Sigmoid colon (tissue), 7 donors: ENCODE measurements around the gene TRPV4. TPM values are rescaled to one million over a fixed set of nuclear protein-coding genes. Genes with fewer than 3 reads are reported as not detected.

Source experiments
- DNase-seq: peaks from one replicate; pipeline ENCODE4 v3.0.0-alpha.2; 2019
- H3K27ac ChIP-seq, 4 donors: fragments of 200-600 bp; sonication (generic); one replicate each; pipeline ENCODE4 v1.5.1; 2016 to 2019; ENCODE audit warnings: mild to moderate bottlenecking in 1 of 4
- H3K27me3 ChIP-seq, 3 donors: fragments of 200-600 bp; sonication (generic); one replicate each; pipeline ENCODE4 v1.5.1; 2019; ENCODE audit warnings: mild to moderate bottlenecking in 1 of 3
- H3K36me3 ChIP-seq, 4 donors: fragments of 200-600 bp; sonication (generic); one replicate each; pipeline ENCODE4 v1.5.1; 2016 to 2019
- H3K4me1 ChIP-seq, 4 donors: fragments of 200-600 bp; sonication (generic); one replicate each; pipeline ENCODE4 v1.5.1; 2017 to 2019
- H3K4me3 ChIP-seq, 4 donors: fragments of 200-600 bp; sonication (generic); one replicate each; pipeline ENCODE4 v1.5.1; 2017 to 2019; ENCODE audit warnings: mild to moderate bottlenecking in 2 of 4, moderate library complexity in 1 of 4
- H3K9me3 ChIP-seq, 4 donors: fragments of 200-600 bp in 3 of 4; sonication (generic) in 3 of 4; one replicate each; pipeline versions ENCODE4 v1.5.1 to v1.6.1; 2013 to 2019
- CTCF ChIP-seq, 4 experiments: fragments of 450-650 bp in 3 of 4; fragments of 200-600 bp in 1 of 4; IDR thresholded peaks; one replicate each; pipeline ENCODE4 v1.5.1; 2016 to 2019; ENCODE audit warnings: antibody characterized with exemption in 4 of 4, mild to moderate bottlenecking in 3 of 4, moderate library complexity in 2 of 4
- EP300 ChIP-seq, 4 donors: sonication (generic); formaldehyde crosslinking; IDR thresholded peaks; one replicate each; pipeline ENCODE4 v1.6.1; 2017; ENCODE audit warnings: antibody characterized with exemption in 4 of 4
- POLR2A ChIP-seq, 2 donors: fragments of 450-650 bp; IDR thresholded peaks; one replicate each; pipeline ENCODE4 v1.6.1; 2016; ENCODE audit warnings: antibody characterized with exemption in 2 of 2, mild to moderate bottlenecking in 2 of 2, moderate library complexity in 2 of 2
- POLR2AphosphoS5 ChIP-seq, 4 donors: sonication (generic); formaldehyde crosslinking; IDR thresholded peaks; one replicate each; pipeline ENCODE4 v1.6.1; 2017; ENCODE audit warnings: antibody characterized with exemption in 4 of 4
- WGBS, 2 donors: extraction: QIAGEN DNeasy Blood & Tissue Kit; methylation state at CpG; one replicate each; pipeline ENCODE4 v1.1.7; 2013; 5-methylcytosine and 5-hydroxymethylcytosine counted together
- intact Hi-C: fragments of 100-400 bp; cut with DNase I; formaldehyde crosslinking; loops from one replicate; pipeline ENCODE4 v1.15.1; 2023
- polyA plus RNA-seq, 3 donors: library from polyadenylated mRNA; stranded (reverse); fragments of 200-250 nt; gene quantifications; one replicate each; pipeline ENCODE4 v1.2.3, GENCODE V29; 2013
- total RNA-seq, 4 donors: library from RNA; depleted of rRNA; stranded (reverse); fragments of >200 nt; gene quantifications; one replicate each; pipeline ENCODE4 v1.1.0, GENCODE V29; 2016
- donor health status: healthy with polysubstance abuse.
- donor health status: Bipolar disorder and iron deficiency.
- donor health status: healthy.

TRPV4 gene
- total and polyA plus RNA-seq, 7 donors, result 0.14 to 0.60 (median 0.39) TPM; not detected in 1

DNA sequence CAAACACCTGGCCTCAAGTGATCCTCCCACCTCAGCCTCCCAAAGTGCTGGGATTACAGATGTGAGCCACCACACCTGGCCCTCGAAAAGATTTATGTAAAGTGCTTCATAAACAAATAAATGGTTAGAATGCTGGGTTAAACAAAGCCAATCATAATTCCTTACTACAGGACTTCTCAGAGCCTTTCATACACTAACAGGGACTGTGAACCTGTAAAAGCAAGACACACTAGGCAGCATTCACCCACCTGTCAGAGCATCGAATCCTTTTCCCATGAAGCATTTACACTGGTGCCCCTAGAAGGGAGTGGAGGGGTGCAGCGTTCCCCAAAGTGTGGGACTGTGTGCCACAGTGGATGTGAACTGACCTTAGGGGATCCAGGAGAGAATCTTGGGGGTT lies 29.5 kb downstream of the TRPV4 start:
- Histone ChIP-seq H3K27ac (no peak overlapping the region), H3K27me3 (no peaks in the 10 kb centered on the region), H3K36me3 (no peaks in the 10 kb centered on the region), H3K4me1 (no peaks in the 10 kb centered on the region), H3K9me3 (no peaks in the 10 kb centered on the region), H3K4me3 (no peak overlapping the region)
- intact Hi-C loops, result no loop called here
- DNase-seq, result no peak
- TF ChIP-seq CTCF (IDR thresholded peaks at IDR 0.05) (no peak), POLR2A (IDR thresholded peaks at IDR 0.05) (no peak), POLR2AphosphoS5 (IDR thresholded peaks at IDR 0.05) (no peak), EP300 (IDR thresholded peaks at IDR 0.05) (no peak)
- WGBS, 2 donors, result 62 to 83% methylated on average over 3 of the region's 3 CpGs

- no peaks in the 10 kb centered on the region for H3K9me3 ChIP-seq
- no peak overlapping the region for H3K27ac ChIP-seq
- no peaks in the 10 kb centered on the region for H3K27me3 ChIP-seq
- DNase-seq, result no peak
- H3K36me3 ChIP-seq, result no peaks in the 10 kb centered on the region
- H3K4me3 ChIP-seq, result no peak overlapping the region
- 89 to 94% methylated on average over 15 of the region's 15 CpGs for WGBS, 2 donors
- no peak for TF ChIP-seq CTCF (IDR thresholded peaks at IDR 0.05)
- TF ChIP-seq EP300 (IDR thresholded peaks at IDR 0.05), result no peak
- no peak for TF ChIP-seq POLR2AphosphoS5 (IDR thresholded peaks at IDR 0.05)
- TF ChIP-seq POLR2A (IDR thresholded peaks at IDR 0.05), result no peak
- H3K4me1 ChIP-seq, result no peaks in the 10 kb centered on the region
- intact Hi-C loops, result no loop called here
Measured at GRCh38 chr12:109802828-109803227, 30.4 kb downstream of the TRPV4 start.

- Histone ChIP-seq H3K4me1 (no peaks in the 10 kb centered on the region), H3K27me3 (no peaks in the 10 kb centered on the region), H3K9me3 (no peaks in the 10 kb centered on the region), H3K27ac (no peak overlapping the region), H3K36me3 (no peaks in the 10 kb centered on the region), H3K4me3 (no peak overlapping the region)
- DNase-seq, result no peak
- intact Hi-C loops, result no loop called here
- TF ChIP-seq EP300 (IDR thresholded peaks at IDR 0.05) (no peak), POLR2A (IDR thresholded peaks at IDR 0.05) (no peak), CTCF (IDR thresholded peaks at IDR 0.05) (no peak), POLR2AphosphoS5 (IDR thresholded peaks at IDR 0.05) (no peak)
- 90 to 92% methylated on average over 13 of the region's 13 CpGs for WGBS, 2 donors
Measured at GRCh38 chr12:109800536-109800935, 32.7 kb downstream of the TRPV4 start.

GRCh38 chr12:109798691-109799090 lies 34.5 kb downstream of the TRPV4 start:
- Histone ChIP-seq H3K4me3 (no peak overlapping the region), H3K36me3 (no peaks in the 10 kb centered on the region), H3K27ac (no peak overlapping the region), H3K9me3 (no peaks in the 10 kb centered on the region), H3K27me3 (no peaks in the 10 kb centered on the region), H3K4me1 (no peaks in the 10 kb centered on the region)
- intact Hi-C loops, result no loop called here
- WGBS, 2 donors, result 82 to 89% methylated on average over 20 of the region's 20 CpGs
- no peak for DNase-seq
- TF ChIP-seq EP300 (IDR thresholded peaks at IDR 0.05), result no peak
- TF ChIP-seq POLR2AphosphoS5 (IDR thresholded peaks at IDR 0.05), result no peak
- TF ChIP-seq CTCF (IDR thresholded peaks at IDR 0.05), result no peak
- TF ChIP-seq POLR2A (IDR thresholded peaks at IDR 0.05), result no peak

DNA sequence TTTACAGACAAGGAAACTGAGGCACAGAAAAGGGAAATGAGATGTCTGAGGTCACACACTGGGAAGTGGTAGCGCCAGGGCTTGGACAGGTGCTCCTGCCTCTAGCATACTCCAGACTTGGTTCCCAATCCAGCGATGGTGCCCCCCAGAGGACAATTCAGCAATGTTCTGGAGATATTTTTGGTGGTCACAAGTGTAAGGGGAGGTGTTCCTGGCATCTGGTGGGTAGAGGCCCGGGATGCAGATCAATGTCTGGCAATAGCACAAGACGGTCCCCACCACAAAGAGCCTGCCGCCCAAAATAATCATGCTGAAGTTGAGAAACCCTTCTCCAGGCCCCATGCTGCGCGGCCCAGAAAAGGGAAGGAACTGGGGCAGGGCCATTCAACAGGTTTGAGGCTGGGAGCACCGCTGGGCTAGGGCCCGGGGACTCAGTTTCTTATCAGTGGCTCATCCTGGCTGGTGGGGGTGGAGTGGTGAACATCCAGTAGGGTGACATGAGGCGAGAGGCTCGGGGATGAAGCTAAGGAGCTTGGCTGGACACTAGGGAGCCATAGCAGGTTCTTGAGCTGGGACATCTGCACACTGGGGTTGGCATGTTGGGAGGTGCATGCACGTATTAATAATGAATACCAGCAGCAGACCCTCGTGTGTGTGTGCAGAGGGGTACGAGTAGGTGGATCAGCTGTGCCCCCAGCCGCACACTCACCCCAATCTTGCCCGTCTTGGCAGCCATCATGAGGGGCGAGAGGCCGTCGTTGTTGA lies 35.1 kb downstream of the TRPV4 start:
- Histone ChIP-seq H3K27me3 (no peaks in the 10 kb centered on the region), H3K4me3 (no peak overlapping the region), H3K36me3 (no peaks in the 10 kb centered on the region), H3K27ac (no peak overlapping the region), H3K4me1 (no peaks in the 10 kb centered on the region), H3K9me3 (no peaks in the 10 kb centered on the region)
- DNase-seq, result no peak
- WGBS, 2 donors, result 71 to 76% methylated on average over 19 of the region's 19 CpGs
- TF ChIP-seq CTCF (IDR thresholded peaks at IDR 0.05) (no peak), POLR2AphosphoS5 (IDR thresholded peaks at IDR 0.05) (no peak), POLR2A (IDR thresholded peaks at IDR 0.05) (no peak)
- intact Hi-C loops, result no loop called here
